Ovary (tissue), 3 donors: ENCODE measurements around the gene CYP19A1.

Source experiments
- CTCF ChIP-seq, 3 donors: fragments of 450-650 bp in 2 of 3; fragments of 200-600 bp in 1 of 3; IDR thresholded peaks; one replicate each; pipeline versions ENCODE4 v1.5.1 to v1.8.0; 2016 to 2022; ENCODE audit warnings: antibody characterized with exemption in 3 of 3, mild to moderate bottlenecking in 1 of 3
- EP300 ChIP-seq: sonication (generic); formaldehyde crosslinking; IDR thresholded peaks from one replicate; pipeline ENCODE4 v1.6.1; 2017; ENCODE audit warnings: antibody characterized with exemption
- POLR2A ChIP-seq: fragments of 450-650 bp; IDR thresholded peaks from one replicate; pipeline ENCODE4 v1.6.1; 2017; ENCODE audit warnings: antibody characterized with exemption, mild to moderate bottlenecking, moderate library complexity
- donor health status: DM: no; HTN: no; CAD: no.

GRCh38 chr15:51237816-51238215 lies 100.6 kb downstream of the CYP19A1 start:
- TF ChIP-seq CTCF (IDR thresholded peaks at IDR 0.05) (no peak), POLR2A (no peak), EP300 (no peak)
